MCF 10A (cell line): ENCODE data around the gene RNFT2. TPM values are rescaled to one million over a fixed set of nuclear protein-coding genes. Genes with fewer than 3 reads are reported as not detected.

Source experiments
- BruUV-seq: library from RNA; stranded (reverse); fragments of 400-500 nt; replicated peaks from 2 replicates; lab custom pipeline; 2021; lab: Mats Ljungman, UMichigan
- CTCF ChIA-PET: fragments of 300-600 bp; sonication (Branson Sonifier 250); formaldehyde crosslinking; extraction: SDS; loops from one replicate; lab custom pipeline; 2021; ENCODE audit warnings: antibody characterized with exemption, inconsistent platforms; lab: Yijun Ruan, JAX
- POLR2A ChIA-PET: fragments of 300-600, 350-650 bp; sonication (Branson Sonifier 250); formaldehyde crosslinking; extraction: SDS; loops from one replicate; lab custom pipeline; 2020; ENCODE audit warnings: antibody characterized with exemption, inconsistent platforms; lab: Yijun Ruan, JAX
- DNase-seq: peaks from one replicate; pipeline ENCODE4 v3.0.0-alpha.2; 2018; ENCODE audit not compliant: unreplicated experiment
- H3K27ac Mint-ChIP-seq: one replicate; pipeline ENCODE4 v1.8.0; 2022; ENCODE audit warnings: mild to moderate bottlenecking, low read depth, mixed read lengths; ENCODE audit not compliant: unreplicated experiment
- H3K27me3 Mint-ChIP-seq: one replicate; pipeline ENCODE4 v1.8.0; 2022; ENCODE audit warnings: mixed read lengths; ENCODE audit not compliant: insufficient read depth, unreplicated experiment
- H3K36me3 Mint-ChIP-seq: one replicate; pipeline ENCODE4 v1.8.0; 2022; ENCODE audit warnings: mild to moderate bottlenecking, moderate library complexity, mixed read lengths; ENCODE audit not compliant: insufficient read depth, unreplicated experiment
- H3K4me1 Mint-ChIP-seq: one replicate; pipeline ENCODE4 v1.8.0; 2022; ENCODE audit warnings: mixed read lengths; ENCODE audit not compliant: insufficient read depth, unreplicated experiment
- H3K4me3 Mint-ChIP-seq: one replicate; pipeline ENCODE4 v1.8.0; 2022; ENCODE audit warnings: mild to moderate bottlenecking, moderate library complexity, mixed read lengths; ENCODE audit not compliant: unreplicated experiment
- H3K9me3 Mint-ChIP-seq: one replicate; pipeline ENCODE4 v1.8.0; 2022; ENCODE audit warnings: mixed read lengths; ENCODE audit not compliant: unreplicated experiment
- intact Hi-C: fragments of 100-400 bp; cut with micrococcal nuclease; formaldehyde crosslinking; loops from 2 replicates; pipeline ENCODE4 v1.14.1; 2022
- total RNA-seq: library from RNA; stranded (reverse); gene quantifications from 2 replicates; pipeline ENCODE4 v1.2.3, GENCODE V29; 2022
- TF ChIP-seq, protein P1 (sequence below): fragments of 200-600 bp; IDR thresholded peaks from one replicate; pipeline ENCODE4 v1.8.0; 2022; ENCODE audit warnings: antibody characterized with exemption, mild to moderate bottlenecking; ENCODE audit not compliant: unreplicated experiment

Gene RNFT2
- total RNA-seq, 1 experiment from 2014 or later = 7.2 TPM

DNA sequence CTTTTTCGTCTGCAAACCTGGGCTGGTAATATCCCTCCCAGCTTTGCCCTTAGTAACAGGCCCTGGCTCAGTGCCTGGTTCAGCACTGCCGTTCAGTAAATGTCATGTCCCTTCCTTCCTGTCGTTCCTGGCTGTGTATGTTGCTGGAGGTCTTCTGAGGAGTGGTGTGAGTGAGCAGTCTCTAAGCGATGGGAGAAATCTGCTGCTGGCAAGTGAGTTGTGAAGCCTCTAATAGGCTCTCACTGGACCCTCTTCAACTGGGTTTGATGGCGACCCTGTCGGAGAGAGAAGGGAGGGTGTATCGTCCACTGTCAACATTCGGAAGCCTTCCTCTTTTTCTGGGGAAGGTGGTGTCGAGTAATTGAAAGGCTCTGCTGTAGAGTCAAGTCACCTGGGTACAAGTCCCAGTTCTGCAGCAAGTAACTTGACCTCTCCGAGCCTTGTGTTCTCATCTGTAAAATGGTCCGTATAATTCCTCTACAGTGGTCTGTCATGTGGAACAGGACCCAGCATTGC lies 80.3 kb downstream of the RNFT2 start:
- ChIA-PET CTCF (interaction anchor here (0.7 to 2.1 kb wide), 2 partner anchors 63 to 108 kb away, joined by 3 to 9 read pairs; partner anchors contain the start of gene HRK), POLR2A (interaction anchor here (0.5 to 3.1 kb wide), 4 partner anchors 25 to 158 kb away, joined by 3 to 13 read pairs (median 4); partner anchors contain the start of gene FBXW8)
- Mint-ChIP-seq H3K4me1 (peaks cover 15% of the 10 kb centered on the region), H3K9me3 (no peaks in the 10 kb centered on the region), H3K36me3 (no peaks in the 10 kb centered on the region), H3K4me3 (peak overlapping the region; percentile 81), H3K27me3 (no peaks in the 10 kb centered on the region), H3K27ac (peak overlapping the region; percentile 96)
- intact Hi-C loops = loop anchor here (2.0 to 5.0 kb wide), 2 partner anchors 64 to 80 kb away; partner anchors contain the start of genes HRK, RNFT2 and SPRING1
- DNase-seq = no peak
- TF ChIP-seq, protein P1, sequence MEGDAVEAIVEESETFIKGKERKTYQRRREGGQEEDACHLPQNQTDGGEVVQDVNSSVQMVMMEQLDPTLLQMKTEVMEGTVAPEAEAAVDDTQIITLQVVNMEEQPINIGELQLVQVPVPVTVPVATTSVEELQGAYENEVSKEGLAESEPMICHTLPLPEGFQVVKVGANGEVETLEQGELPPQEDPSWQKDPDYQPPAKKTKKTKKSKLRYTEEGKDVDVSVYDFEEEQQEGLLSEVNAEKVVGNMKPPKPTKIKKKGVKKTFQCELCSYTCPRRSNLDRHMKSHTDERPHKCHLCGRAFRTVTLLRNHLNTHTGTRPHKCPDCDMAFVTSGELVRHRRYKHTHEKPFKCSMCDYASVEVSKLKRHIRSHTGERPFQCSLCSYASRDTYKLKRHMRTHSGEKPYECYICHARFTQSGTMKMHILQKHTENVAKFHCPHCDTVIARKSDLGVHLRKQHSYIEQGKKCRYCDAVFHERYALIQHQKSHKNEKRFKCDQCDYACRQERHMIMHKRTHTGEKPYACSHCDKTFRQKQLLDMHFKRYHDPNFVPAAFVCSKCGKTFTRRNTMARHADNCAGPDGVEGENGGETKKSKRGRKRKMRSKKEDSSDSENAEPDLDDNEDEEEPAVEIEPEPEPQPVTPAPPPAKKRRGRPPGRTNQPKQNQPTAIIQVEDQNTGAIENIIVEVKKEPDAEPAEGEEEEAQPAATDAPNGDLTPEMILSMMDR = no peak
- BruUV-seq = no TSS peak

DNA sequence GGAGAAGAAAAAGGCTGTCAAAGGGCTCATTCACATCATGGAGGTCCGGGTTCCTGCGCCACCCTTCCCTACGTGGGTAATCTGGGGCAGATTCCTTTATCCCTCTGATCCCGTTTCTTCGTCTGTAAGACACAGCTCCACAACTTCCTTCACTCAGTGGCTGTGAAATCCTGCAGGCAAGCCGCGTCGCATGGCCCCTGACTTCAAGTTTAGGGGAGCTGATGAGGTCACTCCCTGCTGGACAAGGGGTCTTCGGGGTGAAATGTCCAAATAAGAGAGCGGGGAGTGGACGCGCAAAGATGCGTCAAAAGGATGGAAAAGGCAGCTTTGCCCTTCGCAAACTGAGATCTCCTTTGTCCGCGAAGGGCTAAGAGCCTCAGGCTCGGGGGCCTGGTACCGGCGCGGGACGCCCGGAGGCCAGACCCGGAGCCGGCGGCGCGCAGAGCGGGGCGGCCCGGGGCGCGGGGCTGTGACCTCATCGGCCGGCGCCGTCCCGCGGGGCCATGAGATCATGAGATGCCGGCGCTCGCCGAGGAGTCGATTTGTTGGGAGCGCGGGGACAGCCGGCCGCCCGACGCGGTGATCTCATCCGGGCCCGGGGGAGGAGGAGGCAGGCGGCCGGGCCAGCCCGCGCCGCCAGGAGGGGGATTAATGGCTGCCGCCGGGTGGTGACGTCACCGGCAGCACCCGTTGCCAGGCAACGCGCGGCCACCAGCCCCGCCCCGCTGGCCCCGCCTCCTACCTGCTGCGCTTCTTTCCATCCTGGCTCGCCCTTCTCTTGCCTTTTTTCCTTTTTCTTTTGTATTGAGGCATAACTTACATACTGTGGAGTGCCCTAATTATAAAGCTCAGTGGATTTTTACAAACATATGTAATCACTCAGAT lies 81.1 kb downstream of the RNFT2 start:
- POLR2A ChIA-PET = interaction anchor here (0.5 to 2.2 kb wide), 7 partner anchors 23 to 1057 kb away, joined by 3 to 14 read pairs (median 3); partner anchors contain the start of genes FBXW8 and HRK
- intact Hi-C loops = loop anchor here (2.0 to 5.0 kb wide), 2 partner anchors 63 to 80 kb away; partner anchors contain the start of genes HRK, RNFT2 and SPRING1

DNA sequence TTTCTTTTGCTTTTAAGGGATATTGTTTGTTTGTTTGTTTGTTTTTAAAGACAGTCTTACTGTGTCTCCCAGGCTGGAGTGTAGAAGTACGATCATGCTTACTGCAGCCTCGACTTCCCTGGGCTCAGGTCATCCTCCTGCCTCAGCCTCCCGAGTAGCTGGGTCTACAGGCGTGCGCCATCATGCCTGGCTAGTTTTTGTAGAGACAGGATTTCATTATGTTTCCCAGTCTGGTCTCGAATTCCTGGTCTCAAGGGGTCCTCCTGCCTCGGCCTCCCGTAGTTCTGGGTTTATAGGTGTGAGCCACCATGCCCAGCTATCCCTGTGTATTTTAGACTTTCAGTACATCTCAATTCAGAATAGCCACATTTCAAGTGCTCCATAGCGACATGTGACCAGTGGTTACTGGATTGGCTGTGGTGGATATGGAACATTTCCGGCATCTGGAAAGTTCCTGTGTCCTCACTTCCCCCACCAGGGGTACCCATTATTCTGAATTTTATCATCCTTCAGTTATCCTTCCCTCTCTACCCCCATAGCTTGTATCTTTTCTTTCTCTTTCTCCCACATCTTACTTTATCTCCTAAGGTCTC lies 82.0 kb downstream of the RNFT2 start:
- DNase-seq = no peak
- no peaks in the 10 kb centered on the region for H3K27me3 Mint-ChIP-seq

More for the DNA sequence above, 81.1 kb downstream of the RNFT2 start:
- H3K4me3 Mint-ChIP-seq = peak overlapping the region; percentile 81
- CTCF ChIA-PET = interaction anchor here (0.6 to 2.1 kb wide), 6 partner anchors 22 to 115 kb away, joined by 3 to 9 read pairs (median 4); partner anchors contain the start of gene HRK
- BruUV-seq = TSS peak; percentile 80
- H3K27ac Mint-ChIP-seq = peak overlapping the region; percentile 96
- TF ChIP-seq, protein P1 = no peak
- DNase-seq = peak; percentile 89
- no peaks in the 10 kb centered on the region for H3K36me3 Mint-ChIP-seq
- no peaks in the 10 kb centered on the region for H3K9me3 Mint-ChIP-seq
- H3K4me1 Mint-ChIP-seq = peaks cover 7% of the 10 kb centered on the region
- no peaks in the 10 kb centered on the region for H3K27me3 Mint-ChIP-seq

More for the DNA sequence above, 82.0 kb downstream of the RNFT2 start:
- TF ChIP-seq, protein P1 = no peak
- intact Hi-C loops = no loop called here
- BruUV-seq = no TSS peak
- H3K4me3 Mint-ChIP-seq = peak overlapping the region; percentile 81
- H3K27ac Mint-ChIP-seq = peak overlapping the region; percentile 96
- CTCF ChIA-PET = interaction anchor here (0.6 to 2.1 kb wide), 5 partner anchors 22 to 116 kb away, joined by 3 to 9 read pairs (median 5); partner anchors contain the start of gene HRK
- H3K4me1 Mint-ChIP-seq = peaks cover 6% of the 10 kb centered on the region
- no peaks in the 10 kb centered on the region for H3K36me3 Mint-ChIP-seq
- POLR2A ChIA-PET = interaction anchor here (1.0 to 2.2 kb wide), 3 partner anchors 22 to 60 kb away, joined by 3 to 14 read pairs (median 6); partner anchors contain the start of gene HRK
- H3K9me3 Mint-ChIP-seq = no peaks in the 10 kb centered on the region
